Posterior cingulate gyrus (tissue), 11 donors: ENCODE measurements around the gene GRIA1.
"Not testable (repeated sequence)": the region's sequence is repeated elsewhere in the genome, so short reads cannot be mapped to it uniquely, and the experiment has no call there.

Experiments used
- DNase-seq, 10 donors: peaks; one replicate each; pipeline versions ENCODE4 v3.0.0 to v3.0.0-alpha.2; 2020 to 2021; ENCODE audit warnings: mixed read lengths in 3 of 10
- intact Hi-C: fragments of 100-400 bp; cut with DNase I; formaldehyde crosslinking; loops from one replicate; pipeline ENCODE4 v1.15.1; 2023

GRIA1 gene

GRCh38 chr5:153707626-153708025, 217.2 kb downstream of the GRIA1 start:
- DNase-seq, result peak in 3 of 10 donors; percentile 18 to 77 (median 57)
- intact Hi-C loops, result no loop called here

DNA sequence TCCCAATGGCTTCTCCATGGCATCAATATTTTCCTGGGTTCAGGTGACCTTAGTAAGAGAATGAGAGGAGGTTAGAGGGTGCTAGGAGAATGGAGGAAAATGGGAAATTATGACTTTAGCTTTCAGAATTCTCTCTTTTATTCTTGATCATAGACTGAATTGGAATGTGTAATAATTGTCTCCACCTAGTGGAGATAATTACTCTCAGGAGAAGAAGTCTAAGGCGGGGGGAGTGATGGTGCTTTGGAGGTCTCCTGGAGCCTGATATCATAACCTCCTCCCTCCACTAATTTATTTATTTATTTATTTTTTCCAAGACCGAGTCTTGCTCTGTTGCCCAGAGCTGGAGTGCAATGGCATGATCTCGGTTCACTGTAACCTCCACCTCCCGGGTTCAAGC, 221.3 kb downstream of the GRIA1 start:
- no peak for DNase-seq
- intact Hi-C loops, result no loop called here

GRCh38 chr5:153712946-153713345, 222.5 kb downstream of the GRIA1 start:
- peak in 1 of 10 donors; percentile 59 for DNase-seq
- intact Hi-C loops, result no loop called here

DNA sequence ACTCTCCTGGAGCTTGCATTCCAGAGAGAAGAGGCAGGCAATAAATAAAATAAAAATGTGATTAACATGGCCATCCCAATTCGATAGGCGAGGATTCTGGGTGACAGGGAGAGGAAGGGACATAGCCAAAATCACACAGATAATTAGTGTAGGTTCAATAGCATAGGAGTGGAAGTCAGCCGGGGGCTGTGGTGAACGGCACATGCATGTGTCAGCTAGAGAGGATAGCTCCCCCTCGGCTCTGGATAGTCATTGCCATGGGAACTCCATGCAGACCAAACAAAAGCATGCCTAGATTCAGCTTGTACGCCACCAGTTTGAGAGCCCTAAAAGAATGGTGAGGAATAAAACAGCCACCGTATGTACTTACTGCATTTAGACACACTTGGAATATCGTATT, 223.5 kb downstream of the GRIA1 start:
- intact Hi-C loops, result no loop called here
- peak in 1 of 10 donors; percentile 58 for DNase-seq

- intact Hi-C loops, result no loop called here
- DNase-seq, result no peak
Measured at GRCh38 chr5:153714798-153715197, 224.3 kb downstream of the GRIA1 start.

DNA sequence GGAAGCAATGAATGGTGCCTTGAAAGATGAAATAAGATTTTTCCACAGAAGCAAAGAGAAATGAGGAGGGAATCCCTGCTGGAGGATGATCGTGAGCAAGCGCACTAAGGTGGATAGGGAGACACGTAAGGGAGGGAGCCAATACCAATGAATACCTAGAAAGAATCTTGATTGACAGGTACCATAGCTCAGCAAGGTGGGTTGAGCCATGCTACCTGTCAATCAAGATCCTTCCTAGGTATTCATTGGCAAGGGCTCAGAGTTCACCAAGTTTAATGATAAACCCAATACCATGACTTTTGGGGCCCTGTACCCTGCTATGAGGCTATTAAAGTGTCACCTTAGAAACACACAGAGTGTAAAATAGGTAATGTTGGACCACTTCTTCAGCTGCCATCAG, 226.8 kb downstream of the GRIA1 start:
- intact Hi-C loops, result no loop called here
- DNase-seq, result no peak

- DNase-seq, result no peak
- intact Hi-C loops, result no loop called here
Measured at GRCh38 chr5:153718713-153719112, 228.2 kb downstream of the GRIA1 start.

DNA sequence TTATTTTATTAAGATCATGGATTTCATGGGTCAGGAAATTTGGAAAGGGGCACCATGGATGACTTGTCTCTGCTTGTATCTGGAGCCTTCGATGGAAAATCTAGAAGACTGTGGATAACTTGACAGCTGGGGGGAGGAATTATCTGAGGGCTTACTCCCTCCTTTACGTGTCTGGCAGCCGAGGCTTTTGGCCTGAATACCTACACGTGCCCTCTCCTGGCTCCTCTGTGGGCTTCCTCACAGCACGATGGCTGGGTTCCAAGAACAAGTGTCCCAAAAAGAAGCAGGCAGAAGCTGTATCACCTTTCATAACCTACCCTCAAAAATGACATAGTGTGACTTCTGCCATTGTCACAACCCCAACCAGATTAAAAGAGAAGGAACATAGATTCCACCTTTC, 228.9 kb downstream of the GRIA1 start:
- intact Hi-C loops, result no loop called here
- DNase-seq, result no peak

- intact Hi-C loops, DNase-seq: not testable (repeated sequence)
Measured at GRCh38 chr5:153723022-153723610, 232.6 kb downstream of the GRIA1 start.

- DNase-seq, result no peak
Measured at GRCh38 chr5:153742060-153742459, 251.6 kb downstream of the GRIA1 start.

GRCh38 chr5:153744751-153745150, 254.3 kb downstream of the GRIA1 start:
- intact Hi-C loops, result no loop called here
- DNase-seq, result no peak

More at GRCh38 chr5:153742060-153742459, 251.6 kb downstream of the GRIA1 start:
- intact Hi-C loops, result no loop called here

- DNase-seq, result no peak
- intact Hi-C loops, result no loop called here
Measured at GRCh38 chr5:153745778-153746395, 255.4 kb downstream of the GRIA1 start.

DNA sequence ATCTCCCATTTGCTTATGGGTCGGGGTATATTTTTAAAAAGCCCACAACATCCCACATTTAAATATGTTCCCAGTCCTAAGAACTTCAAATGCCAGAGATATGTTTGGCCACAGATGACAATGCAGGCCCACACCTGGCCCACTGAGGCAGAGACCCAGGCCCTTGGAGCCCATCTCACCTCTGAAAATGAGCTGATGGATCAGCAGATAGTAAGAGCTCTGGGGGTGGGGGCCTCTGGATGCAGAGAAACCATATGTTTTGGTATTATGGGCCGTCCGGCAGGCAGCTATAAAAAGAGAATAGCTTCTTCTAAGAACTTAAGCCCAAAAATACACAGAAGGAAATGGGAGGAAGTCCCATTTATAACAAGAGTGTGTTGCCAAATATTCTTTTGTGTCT, 256.0 kb downstream of the GRIA1 start:
- peak in 1 of 10 donors; percentile 64 for DNase-seq
- intact Hi-C loops, result no loop called here

- intact Hi-C loops, result no loop called here
- DNase-seq, result no peak
Measured at GRCh38 chr5:153748823-153749222, 258.4 kb downstream of the GRIA1 start.

- intact Hi-C loops, result no loop called here
- peak in 3 of 10 donors; percentile 20 to 88 (median 71) for DNase-seq
Measured at GRCh38 chr5:153749960-153750359, 259.5 kb downstream of the GRIA1 start.

DNA sequence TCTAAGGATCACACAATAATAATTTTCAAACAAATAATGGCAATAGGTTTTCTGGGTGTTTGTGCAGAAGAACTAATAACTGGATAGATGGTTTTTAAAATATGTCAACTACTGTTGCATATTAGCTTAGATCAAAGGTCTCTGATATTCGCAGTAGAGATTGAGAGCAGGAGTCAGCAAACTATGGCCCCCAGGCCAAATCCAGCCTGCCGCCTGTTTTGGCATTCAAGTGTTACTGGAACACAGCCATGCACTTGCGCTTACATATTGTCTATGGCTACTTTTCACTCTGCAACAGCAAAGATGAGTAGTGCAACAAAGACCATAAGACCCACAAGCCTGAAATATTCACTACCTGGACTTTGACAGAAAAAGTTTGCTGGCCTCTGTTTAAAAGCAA, 260.8 kb downstream of the GRIA1 start:
- no peak for DNase-seq
- intact Hi-C loops, result no loop called here

DNA sequence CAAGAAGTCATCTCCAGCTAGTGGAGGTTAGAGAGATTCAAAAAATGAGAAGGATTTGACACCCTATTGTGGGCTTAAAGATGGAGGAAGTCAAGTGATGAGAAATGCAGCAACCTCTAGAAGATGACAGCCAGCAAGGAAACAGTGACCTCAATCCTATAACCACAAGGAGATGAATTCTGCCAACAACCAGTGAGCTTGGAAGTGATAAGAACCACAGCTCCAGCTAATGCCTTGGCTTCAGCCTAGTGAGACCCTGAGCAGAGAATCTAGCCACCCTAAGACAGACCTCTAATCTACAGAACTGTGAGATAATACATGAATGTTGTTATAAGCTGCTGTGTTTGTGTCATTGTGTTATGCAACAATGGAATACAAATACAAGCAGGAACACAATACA, 262.4 kb downstream of the GRIA1 start:
- DNase-seq, result no peak
- intact Hi-C loops, result no loop called here

GRCh38 chr5:153753645-153754432, 263.4 kb downstream of the GRIA1 start:
- intact Hi-C loops, result no loop called here

GRCh38 chr5:153755913-153756500, 265.5 kb downstream of the GRIA1 start:
- intact Hi-C loops, result no loop called here

More at GRCh38 chr5:153753645-153754432, 263.4 kb downstream of the GRIA1 start:
- DNase-seq, result no peak

DNA sequence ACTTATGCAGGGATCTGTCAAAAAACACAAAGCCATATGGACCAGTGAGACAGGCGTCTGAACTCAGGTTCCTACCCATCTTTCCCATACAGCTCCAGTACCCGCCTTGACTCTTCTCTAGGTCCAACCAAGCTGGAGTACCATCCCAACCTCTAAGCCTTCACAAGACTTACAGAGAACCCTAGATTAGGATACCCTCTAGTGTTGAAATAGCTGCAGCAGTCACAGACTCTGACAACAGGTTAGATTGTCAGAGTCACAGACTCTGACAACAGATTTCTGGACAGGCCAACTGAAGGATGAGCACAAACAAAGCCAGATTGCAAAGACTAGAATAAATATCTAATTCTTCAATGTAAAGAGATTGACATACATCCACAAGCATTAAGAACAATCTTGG, 266.1 kb downstream of the GRIA1 start:
- intact Hi-C loops, result no loop called here
- no peak for DNase-seq

More at GRCh38 chr5:153755913-153756500, 265.5 kb downstream of the GRIA1 start:
- peak in 1 of 10 donors; percentile 55 for DNase-seq

DNA sequence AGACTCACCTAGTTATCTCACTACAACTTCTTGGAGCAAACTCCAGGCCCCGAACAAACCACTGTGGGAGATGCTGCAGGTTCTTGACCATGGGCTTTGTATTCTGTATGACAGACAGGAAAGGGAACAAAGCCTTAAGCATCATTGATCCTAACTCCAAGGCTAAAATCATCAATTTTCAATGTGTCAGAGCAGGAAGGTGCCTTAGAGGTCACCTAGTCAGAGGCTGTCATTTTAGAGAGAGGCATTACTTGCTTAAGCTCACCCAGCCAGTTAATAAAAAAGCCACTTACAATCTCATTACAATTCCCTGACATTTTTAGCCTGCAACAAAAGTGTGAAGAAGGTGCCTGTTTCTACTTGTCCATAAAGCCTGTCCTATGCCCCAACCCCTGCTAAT, 275.5 kb downstream of the GRIA1 start:
- no peak for DNase-seq
- intact Hi-C loops, result no loop called here
